Fibroblast of peridontal ligament (primary cell): ENCODE measurements around the gene ARHGEF4.

ENCODE experiments used
- DNase-seq: peaks from one replicate; pipeline ENCODE4 v3.0.0-alpha.2; 2010; ENCODE audit errors: extremely low read depth

Gene ARHGEF4

DNA sequence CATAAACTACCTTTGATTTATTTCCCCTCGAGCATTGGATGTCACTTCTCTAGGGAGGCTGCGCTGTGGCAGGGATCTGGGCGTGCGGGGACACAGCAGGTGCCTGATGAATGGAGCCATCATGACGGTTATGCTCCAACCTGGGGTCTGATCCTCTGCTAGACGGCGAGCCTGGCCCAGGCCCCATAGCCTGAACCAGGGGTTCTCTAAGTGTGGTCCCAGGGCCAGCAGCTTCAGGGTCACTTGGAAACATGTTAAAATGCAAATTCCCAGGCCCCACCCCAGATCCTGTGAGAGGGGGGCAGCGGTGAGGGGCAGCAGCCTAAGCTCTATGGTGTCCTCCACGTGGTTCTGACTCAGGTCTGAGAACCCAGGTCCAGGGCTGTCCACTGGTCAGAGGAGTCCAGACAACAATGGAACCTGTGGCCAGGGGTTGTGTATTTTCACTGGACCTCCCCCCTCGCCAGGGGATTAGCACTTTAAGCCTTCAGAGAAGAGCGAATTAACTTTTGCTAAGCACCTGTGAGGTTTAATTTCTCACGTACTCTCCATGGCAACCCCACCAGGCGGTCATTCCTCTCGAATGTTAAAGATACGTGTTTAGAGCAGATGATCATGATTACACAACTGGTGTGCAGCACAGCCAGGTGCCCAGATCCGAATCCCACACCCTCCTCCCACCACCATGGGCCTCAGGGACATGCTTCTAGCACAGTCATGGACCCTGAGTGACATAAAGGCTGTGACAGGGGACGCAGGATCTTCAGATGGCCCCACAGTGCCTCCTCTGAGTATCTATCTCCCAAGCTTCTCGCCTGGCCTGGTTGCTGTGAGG, 1.6 kb upstream of the ARHGEF4 start:
- DNase-seq: no peak

DNA sequence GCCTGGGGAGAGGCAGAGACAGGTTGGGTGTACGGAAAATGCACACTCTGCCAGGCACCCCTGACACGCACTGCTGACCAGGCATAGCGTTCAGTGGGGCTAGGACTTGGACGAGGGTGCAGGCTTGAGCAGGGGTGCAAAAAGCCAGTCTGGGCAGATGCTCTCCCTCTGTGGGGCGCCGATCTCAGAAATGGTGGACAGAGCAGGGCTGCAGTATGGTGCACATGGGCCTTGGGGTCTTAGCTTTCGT, 1.0 kb upstream of the ARHGEF4 start:
- no peak for DNase-seq

DNA sequence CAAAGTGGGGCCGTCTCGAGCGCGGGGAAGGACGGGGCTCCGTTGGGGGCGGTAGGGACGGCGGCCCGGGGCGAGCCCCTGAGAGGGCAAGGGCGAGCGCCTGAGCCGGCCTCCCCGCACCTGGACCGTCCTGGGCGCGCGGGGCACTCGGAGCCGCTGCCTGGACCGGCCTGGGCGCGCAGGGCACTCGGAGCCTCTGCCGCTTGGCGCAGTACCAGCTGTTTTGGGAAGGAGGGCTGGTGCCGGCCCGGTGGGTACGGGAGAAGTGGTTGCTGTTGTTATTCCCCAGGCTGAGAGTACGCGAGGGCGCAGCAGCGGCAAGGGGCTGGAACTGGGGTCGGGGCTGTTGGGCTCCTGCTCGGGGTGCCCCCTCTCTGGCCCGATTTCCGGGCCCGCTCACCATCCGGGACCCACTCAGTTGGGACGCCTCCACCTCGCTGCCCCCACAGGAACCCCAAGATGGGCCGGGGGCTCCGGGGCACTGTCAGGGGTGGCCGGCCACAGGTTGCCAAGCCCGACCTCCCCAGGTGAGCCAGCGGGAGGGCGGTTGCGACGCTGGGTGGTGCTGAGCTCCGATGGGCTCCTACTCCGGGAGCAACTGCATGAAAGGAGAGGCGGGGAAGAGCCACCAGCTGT, 579 bp downstream of the ARHGEF4 start:
- DNase-seq: no peak

DNA sequence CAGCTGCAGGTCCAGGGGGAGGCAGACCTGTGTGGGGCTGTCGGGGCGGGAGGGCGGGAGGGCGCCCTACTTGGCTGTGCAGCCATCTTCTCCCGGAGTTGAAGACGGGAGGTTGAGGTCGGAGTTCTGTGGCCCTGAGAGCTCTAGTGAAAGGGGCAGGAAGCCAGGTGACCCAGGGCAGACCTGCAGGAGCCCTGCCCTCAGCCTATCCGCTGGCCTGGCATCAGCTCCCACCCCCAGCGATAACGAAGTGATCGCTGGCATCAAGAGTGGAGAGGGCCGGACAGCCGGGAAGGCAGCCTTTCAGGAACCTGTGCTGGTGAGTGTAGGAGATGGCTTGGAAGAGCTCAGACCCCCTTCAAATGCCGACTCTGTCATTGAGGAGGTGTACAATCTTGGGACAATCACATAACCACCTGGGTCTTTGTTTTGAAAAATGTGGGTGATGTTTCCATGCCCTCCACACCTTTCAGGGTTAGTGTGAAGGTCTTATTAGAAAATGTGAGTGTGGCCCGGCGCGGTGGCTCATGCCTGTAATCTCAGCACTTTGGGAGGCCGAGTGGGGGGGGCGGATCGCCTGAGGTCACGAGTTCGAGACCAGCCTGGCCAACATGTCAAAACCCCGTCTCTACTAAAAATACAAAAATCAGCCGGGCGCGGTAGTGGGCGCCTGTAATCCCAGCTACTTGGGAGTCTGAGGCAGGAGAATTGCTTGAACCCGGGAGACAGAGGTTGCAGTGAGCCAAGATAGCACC, 1.3 kb downstream of the ARHGEF4 start:
- DNase-seq: no peak

DNA sequence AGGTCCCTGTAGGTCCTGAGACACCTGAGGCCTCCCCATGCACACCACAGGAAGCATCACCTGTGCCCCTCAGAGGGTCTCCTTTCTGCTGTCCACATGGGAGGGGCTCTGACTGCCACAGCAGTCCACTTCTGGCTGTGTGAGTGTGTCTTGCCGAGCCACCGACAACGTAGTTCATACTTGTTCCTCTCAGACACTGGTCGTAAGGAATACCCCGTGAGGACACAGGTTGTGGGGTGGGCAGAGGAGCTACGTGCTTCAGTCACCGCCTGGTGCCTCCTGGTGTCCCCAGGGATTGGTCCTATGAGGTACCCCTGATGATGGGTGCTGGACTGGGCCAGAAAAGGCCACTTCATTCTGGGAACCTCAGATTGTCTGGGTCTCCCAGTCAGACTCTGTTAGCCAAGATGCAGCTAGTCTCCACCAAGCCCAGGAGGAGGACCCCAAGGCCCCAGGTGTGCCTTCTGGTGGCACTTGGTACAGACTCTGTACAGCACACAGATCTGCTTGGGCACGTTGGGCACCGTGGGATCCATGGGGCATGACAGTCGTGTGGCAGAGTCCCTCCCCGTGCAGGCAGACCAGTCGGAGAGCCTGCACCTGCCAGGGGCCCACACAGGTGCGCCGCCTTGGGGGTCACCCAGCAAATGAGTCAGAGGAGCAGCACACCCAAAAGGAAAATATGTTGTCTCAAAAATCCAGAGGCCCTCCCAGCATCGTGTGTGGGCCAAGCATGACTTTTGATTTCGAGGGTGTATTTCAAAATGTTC, 2.5 kb downstream of the ARHGEF4 start:
- no peak for DNase-seq

DNA sequence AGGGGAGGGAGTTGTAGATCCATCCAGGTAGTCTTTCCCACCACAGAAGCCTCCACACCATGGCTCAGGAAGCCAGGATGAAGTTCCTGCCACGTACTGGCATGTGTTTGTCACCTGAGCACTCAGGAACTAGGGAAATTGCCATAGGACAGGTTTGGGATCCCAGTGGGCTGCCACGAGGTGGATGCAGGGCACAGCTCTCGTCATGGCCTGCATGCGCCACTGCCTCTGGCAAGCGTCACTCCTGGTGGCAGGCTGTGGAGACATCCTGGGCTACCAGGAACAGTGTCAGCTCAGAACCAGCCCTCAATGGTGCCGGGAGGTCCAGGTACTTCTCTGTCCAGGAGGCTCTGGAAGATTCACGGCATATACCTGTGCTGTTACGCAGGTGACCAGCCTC, 3.8 kb downstream of the ARHGEF4 start:
- no peak for DNase-seq

DNA sequence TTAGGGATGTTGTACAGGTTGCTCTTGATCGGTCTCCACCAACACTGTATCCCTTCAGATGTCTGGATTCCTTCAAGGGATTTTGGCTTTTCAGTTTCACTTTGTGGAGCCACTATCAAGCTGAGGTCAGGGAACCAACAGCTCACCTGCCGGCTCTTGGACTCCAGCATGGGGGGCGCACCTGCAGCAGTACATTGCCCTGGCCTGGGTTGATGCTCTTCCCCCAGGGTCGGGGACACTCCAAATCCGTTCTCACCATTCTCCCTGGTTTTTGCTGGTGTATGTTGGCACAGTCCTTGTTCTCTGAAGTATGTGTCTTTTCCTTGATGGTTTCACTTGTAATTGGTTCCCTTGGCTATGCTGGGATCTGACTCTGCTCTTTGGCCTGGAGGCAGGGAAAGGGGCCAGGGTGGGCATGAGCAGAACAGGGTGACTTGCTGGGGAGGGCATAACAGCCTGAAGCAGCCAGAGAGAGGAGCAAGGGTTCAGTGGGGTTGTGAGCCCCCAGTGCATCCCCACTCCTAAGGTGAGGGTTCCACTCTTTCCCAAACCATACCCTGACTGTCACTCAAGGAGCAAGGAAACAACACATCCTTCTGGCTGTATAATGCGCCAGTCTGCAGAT, 5.1 kb downstream of the ARHGEF4 start:
- DNase-seq: no peak

DNA sequence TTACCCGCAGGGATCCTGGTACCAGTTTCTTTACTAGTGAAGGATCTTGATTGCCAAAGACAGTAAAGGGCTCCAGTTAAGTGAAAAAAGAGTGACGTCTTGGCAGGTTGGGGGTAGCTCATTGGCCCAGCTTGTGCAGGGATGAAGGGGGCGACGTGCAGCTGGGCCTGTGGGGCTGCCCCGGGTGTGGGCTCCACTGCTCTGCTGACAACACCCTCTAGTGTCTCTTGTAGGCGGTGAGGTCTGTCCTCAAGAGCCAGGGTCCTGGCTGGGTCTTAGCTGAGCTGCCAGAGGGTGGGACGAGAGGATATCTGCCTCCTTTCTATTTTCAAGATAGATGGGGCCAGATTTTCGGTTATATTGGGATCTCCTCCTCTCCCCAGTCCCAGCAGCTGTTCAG, 6.1 kb downstream of the ARHGEF4 start:
- DNase-seq: no peak

DNA sequence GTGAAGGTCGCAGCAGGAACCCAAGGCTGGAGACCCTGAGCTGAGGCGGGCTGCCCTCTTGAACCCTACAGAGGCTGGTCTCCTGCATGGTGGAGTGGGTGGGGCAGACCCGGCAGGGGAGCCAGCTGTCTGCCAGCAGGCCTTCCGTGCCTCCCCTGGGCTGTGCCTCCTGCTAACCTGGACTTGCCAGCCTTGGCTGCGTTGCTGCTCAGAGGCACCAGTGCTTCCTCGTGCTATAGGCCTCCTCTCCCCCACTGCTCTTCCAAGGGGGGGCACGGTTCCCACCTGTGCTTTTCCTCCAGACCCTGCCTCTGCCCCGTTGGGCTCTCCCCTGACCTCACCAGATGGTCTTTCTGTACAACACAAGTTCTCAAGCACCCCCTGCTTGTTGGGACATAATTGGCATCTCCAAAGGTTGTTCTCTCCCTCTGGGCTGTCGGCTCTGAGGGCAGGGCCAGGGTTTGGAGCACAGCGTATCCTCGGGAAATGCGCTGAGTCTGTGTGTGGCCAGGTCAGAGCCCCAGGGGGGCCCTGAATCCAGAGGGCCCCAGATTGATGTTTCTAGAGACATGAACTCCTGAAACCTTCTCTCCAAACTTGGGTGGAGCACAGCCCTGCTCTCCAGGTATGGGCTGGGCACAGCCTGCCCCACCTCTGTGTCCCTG, 6.7 kb downstream of the ARHGEF4 start:
- no peak for DNase-seq

DNA sequence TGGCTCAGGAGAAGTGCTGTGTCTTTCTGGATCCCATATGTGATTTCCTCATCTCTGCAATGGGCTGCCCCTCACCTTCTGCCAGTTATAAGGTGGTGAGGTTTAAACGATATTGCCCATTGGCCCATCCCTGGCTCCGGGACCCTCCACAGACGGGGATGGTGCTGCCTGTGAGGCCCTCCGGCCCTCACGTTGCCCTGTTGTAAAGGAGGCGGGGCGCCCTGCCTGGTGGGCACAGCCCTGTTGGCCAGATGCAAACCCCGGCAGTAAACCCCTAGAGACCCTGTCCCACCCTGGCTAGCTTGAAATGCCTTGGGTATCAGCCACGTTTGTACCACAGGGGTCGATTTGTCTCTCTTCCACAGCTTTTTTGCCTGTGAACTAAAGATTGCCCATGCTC, 7.4 kb downstream of the ARHGEF4 start:
- no peak for DNase-seq

DNA sequence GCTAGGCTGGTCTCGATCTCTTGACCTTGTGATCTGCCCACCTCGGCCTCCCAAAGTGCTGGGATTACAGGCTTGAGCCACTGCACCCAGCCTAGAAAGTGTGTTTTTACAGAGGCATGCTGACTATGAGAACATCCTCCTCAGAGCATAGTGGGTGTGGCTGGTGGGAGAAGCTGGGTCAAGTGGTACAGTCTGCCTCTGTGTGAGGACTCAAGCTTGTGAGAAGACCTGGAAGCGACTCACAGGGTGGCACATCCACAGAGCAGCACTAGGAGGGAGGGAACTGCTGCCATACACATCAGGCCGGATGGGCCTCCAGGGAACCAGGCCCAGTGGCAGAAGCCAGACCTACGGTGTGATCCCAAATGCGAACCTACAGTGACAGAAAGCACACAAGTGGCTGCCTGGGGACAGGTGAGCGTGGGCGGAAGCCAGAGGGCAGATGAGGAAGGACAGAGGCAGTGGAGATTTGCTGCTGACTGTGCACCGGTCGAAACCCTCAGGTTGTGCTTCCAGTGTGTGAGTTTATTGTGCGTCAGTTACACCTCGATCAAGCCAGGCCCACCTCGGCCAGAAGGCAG, 8.9 kb downstream of the ARHGEF4 start:
- no peak for DNase-seq

DNA sequence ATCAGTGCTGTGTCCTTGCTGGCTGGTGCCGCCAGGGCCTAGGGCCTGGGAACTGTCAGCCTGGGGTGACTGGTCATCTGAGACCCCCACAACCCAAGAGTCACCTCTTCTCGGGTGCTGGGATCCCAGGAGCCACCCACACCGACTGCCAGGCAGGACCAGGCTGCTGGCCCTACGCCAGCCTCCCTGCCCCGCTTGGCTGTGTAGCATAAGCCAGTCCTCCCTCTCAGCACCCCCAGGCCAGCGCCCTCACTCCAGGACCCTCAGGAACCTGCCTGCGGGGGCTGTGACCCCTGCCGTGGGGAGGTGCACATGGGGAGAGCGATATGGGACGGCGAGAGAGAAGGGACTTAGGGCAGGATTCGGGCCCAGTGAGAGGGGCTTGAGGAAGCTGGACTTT, 9.5 kb downstream of the ARHGEF4 start:
- DNase-seq: no peak

DNA sequence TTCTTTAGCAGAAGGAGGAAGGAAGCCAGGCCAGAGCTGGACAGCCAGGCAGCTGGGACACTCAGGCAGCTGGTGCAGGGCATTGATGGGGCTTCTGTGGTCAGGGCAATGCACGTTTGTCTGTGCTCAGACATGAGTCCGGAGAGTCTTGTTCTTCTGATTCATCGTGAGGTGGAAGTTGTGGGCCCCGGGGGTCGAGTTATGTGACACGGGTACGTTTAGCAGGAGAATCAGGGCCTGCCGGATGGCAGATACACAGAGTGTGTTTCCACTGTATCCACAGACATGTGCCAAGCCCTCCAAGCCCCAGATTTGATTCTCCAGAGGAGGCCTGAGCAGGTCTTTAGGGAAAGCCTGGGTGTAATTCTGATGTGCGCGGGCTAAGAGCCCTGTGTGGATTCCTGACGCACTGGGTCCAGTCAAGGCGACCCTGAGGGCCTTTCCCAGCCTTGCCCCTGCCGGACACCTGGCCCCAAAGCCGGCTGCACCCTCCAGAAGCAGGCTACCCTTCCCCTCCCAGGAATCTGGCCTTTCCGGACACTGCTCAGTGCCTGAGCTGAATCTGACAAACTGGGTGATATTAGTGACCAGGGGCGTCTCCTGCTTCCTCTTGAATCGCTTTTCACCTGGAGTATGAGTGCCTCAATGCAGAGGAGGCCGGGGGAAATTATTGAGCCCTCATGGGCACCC, 10.1 kb downstream of the ARHGEF4 start:
- DNase-seq: no peak

DNA sequence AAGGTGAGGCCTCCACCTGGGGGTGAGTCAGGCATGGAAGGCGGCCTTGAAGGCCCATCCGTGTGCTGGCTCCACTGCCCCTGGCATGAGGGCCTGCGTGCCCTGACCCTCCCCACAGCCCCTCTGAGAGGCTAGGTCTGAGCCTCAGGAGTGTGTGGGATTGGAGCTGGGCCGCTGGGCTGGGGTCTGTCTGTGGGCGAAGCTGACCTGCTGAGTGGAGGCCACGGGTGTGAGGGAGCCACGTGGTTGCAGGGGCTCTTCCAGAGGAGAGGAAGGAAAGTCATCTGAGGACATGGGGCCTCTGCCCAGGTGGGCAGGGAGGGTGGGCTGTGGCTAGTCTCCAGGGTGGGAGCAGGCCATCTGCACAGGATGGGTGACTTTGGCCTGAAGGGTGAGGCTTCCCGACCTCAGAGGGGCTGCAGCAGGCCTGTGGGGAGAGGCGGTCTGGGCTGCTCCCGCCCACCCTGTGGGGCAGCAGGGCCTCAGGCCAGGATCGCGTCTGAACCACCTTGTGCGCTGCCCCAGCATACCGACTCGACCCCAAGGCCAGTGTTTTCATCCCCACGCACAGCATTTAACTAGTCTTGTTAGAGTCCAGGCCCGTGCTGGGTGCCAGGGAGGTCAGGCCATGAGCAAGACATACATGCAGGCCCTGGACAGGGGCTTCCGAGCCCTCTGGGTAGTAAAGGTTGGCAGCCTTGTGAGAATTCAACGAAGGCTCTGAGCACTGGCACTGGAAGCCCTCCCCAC, 11.2 kb downstream of the ARHGEF4 start:
- DNase-seq: no peak

DNA sequence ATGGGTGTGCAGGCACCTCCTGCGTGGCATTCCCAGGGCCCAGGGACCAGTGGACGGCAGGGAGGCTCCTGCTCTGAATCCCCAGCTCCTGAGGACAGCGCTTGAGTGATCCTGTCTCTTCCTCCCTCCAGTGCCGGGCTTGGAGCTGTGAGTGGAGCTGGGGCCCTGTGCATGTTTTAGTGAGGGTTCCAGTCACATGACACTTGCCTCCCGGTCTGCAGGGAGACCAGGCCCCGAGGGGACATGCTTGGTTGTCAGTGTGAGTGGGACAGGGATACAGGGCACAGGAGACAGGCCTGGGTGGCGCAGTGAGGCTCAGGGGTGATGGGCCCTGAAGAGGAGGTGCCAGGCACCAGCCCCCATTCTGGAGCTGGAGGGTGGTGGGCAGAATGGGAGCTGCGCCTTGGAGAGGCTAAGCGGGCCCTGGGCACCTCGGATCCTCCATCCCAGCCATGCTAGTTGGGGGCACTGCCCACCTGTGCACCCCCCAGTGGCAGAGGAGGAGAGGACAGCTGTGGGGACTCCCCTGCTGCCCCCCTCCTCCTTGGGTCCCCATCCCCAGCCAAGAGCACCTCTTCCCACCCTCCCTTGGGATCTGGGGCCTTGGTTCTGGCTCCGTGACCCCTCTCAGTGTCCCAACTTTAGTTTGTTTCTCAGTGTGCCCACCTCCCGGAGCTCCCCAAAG, 12.0 kb downstream of the ARHGEF4 start:
- no peak for DNase-seq

DNA sequence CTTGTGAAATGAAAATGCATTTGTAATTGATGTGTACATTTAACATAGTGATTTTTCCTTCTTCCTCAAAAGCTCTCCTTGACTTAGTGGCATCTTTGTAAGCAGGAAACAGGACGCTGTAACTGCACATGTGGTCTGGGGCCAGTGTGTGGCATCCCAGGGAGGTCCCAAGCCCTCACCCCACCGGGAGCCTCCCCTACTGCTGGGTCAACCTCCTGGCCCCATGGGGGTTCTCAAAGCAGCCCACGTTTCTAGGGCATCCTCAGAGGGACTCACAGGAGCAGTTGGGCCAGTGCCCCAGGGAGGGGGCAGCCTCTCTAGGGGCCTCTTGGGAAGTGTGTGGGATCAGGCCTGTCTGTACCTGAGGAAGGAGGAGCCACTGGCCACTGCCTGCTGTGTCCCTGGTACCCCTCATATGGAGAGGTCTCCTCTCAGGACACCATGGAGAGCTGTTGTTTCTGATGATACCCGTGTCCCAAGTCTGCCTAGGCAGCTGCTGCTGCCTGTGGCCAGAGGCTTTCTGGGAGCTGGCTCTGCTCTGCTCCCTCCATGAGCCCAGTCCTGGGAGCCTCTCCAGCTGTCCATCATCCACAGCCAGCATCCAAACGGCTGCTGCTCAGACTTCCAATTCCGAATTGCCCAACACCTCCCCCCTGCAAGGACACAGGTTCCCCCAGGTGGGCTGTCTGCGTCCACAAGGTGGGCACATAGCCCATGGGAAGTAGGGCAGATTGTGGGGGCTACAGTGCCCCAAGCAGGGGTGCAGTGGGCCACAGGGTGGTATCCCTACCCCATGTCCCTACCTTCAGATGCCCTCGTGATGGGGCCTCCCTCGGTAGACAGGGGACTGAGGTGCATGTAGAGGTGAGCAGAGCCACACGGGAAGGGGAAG, 13.4 kb downstream of the ARHGEF4 start:
- no peak for DNase-seq

DNA sequence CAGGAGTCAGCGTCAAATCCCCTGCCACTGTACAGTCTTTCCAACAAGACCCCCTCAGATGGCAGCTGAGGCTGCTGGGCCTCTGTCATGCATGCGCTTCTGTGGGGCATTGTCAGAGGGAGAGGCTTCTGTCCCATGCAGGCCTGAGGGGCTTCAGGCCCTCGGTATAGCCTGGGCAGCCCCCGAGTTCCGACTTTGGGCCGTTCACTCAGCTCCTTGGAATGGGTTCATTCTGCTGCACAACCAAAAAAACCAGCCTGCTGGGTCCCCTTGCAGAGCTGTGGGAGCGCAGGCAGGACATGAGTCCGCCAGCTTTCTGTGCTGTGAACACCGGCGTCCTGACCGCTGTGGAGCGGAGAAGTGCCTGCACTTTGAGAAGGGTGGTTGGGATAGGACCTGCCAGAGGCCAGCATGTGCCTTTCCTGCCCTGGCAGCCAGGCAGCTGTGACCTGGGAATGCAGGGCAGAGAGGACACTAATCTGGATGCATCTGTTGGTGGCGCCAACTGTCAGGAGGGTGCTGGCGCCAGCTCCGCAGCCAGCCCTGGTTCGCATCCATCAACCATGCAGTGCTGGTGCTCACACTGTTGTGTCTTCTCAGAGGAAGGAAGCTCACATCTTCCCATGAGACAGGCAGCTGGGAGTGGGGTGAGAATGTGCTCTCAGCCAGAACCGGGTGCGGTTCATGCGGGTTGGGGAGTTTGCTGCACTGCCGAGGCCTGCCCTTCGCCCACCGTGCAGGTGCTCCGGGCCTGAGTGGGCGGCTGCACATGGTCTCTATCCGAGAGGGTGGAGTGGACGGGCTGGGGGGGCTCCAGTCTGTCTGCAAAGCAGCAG, 14.3 kb downstream of the ARHGEF4 start:
- no peak for DNase-seq
